Activated naive CD8-positive, alpha-beta T cell treated with anti-CD3 and anti-CD28 coated beads, Interleukin-2, amount 10 ng/mL, durations not matched to agents 7 days and 5 days (primary cell): ENCODE data around the gene FNDC3B. TPM values are rescaled to one million over a fixed set of nuclear protein-coding genes. Genes with fewer than 3 reads are reported as not detected.

Experiments
- ATAC-seq: fragments of 150-1000 bp; cut with Tn5 transposase; one replicate; pipeline ENCODE4 v1.10.0; 2021; ENCODE audit warnings: low read depth, moderate library complexity
- POLR2A ChIA-PET: fragments of 350-600 bp; sonication (Branson Sonifier 250); formaldehyde crosslinking; loops from one replicate; lab custom pipeline; 2021; ENCODE audit warnings: antibody characterized with exemption; lab: Charles Lee
- DNase-seq: peaks from one replicate; pipeline ENCODE4 v3.0.0; 2021
- H3K27ac Mint-ChIP-seq: one replicate; pipeline ENCODE4 v1.8.0; 2022; ENCODE audit warnings: mild to moderate bottlenecking, mixed read lengths
- H3K27me3 Mint-ChIP-seq: one replicate; pipeline ENCODE4 v1.8.0; 2022; ENCODE audit warnings: mild to moderate bottlenecking, moderate library complexity, mixed read lengths
- H3K36me3 Mint-ChIP-seq: one replicate; pipeline ENCODE4 v1.8.0; 2021; ENCODE audit warnings: mild to moderate bottlenecking, mixed read lengths
- H3K4me1 Mint-ChIP-seq: one replicate; pipeline ENCODE4 v1.8.0; 2021; ENCODE audit warnings: mixed read lengths
- H3K4me3 Mint-ChIP-seq: one replicate; pipeline ENCODE4 v1.8.0; 2022; ENCODE audit warnings: mild to moderate bottlenecking, moderate library complexity, mixed read lengths
- H3K9me3 Mint-ChIP-seq: one replicate; pipeline ENCODE4 v1.8.0; 2021; ENCODE audit warnings: mixed read lengths
- total RNA-seq, 2 experiments: library from RNA; stranded (reverse); gene quantifications; one replicate each; pipeline ENCODE4 v1.2.3, GENCODE V29; 2021

The FNDC3B gene
- total RNA-seq, 2 experiments from 2014 or later, result 15.8 to 16.3 TPM

- ATAC-seq (no peak), DNase-seq (no peak)
- no peaks in the 10 kb centered on the region for H3K27me3 Mint-ChIP-seq
- no peaks in the 10 kb centered on the region for H3K4me1 Mint-ChIP-seq
- POLR2A ChIA-PET, result no interaction called here
- H3K27ac Mint-ChIP-seq, result no peak overlapping the region
- H3K9me3 Mint-ChIP-seq, result no peaks in the 10 kb centered on the region
- no peak overlapping the region for H3K4me3 Mint-ChIP-seq
- H3K36me3 Mint-ChIP-seq, result peaks cover 12% of the 10 kb centered on the region
Measured at GRCh38 chr3:172305552-172305951, 266.2 kb downstream of the FNDC3B start.

GRCh38 chr3:172305974-172306373 is 266.6 kb downstream of the FNDC3B start:
- DNase-seq (no peak), ATAC-seq (no peak)
- Mint-ChIP-seq H3K4me1 (no peaks in the 10 kb centered on the region), H3K27me3 (no peaks in the 10 kb centered on the region), H3K36me3 (peaks cover 12% of the 10 kb centered on the region), H3K27ac (no peak overlapping the region), H3K4me3 (no peak overlapping the region), H3K9me3 (no peaks in the 10 kb centered on the region)
- POLR2A ChIA-PET, result no interaction called here

DNA sequence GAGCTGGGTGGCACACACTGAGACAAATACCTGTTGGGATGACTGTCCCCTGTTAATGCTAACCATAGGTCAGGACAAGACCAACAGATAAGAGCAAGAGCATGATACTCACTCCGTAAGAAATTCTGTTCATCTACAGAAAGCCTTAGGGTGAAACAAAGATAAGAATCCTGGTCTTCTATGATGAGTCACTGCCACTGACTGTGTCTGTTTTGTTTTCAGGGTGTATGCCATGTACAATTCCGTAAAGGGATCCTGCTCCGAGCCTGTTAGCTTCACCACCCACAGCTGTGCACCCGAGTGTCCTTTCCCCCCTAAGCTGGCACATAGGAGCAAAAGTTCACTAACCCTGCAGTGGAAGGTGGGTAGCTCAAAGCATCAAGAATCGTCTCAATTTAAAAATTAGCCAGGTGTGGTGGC is 267.8 kb downstream of the FNDC3B start:
- peaks cover 4% of the 10 kb centered on the region for H3K4me1 Mint-ChIP-seq
- POLR2A ChIA-PET, result no interaction called here
- no peak for ATAC-seq
- H3K27ac Mint-ChIP-seq, result no peak overlapping the region
- no peaks in the 10 kb centered on the region for H3K9me3 Mint-ChIP-seq
- no peak overlapping the region for H3K4me3 Mint-ChIP-seq
- no peak for DNase-seq
- peaks cover 19% of the 10 kb centered on the region for H3K36me3 Mint-ChIP-seq
- H3K27me3 Mint-ChIP-seq, result no peaks in the 10 kb centered on the region

GRCh38 chr3:172309059-172309458 is 269.7 kb downstream of the FNDC3B start:
- POLR2A ChIA-PET, result no interaction called here
- Mint-ChIP-seq H3K4me3 (no peak overlapping the region), H3K27ac (no peak overlapping the region), H3K27me3 (no peaks in the 10 kb centered on the region), H3K36me3 (peaks cover 21% of the 10 kb centered on the region), H3K9me3 (no peaks in the 10 kb centered on the region), H3K4me1 (peaks cover 6% of the 10 kb centered on the region)
- no peak for ATAC-seq
- DNase-seq, result no peak

GRCh38 chr3:172309741-172310427 is 270.5 kb downstream of the FNDC3B start:
- Mint-ChIP-seq H3K36me3 (peaks cover 21% of the 10 kb centered on the region), H3K4me3 (no peak overlapping the region), H3K27ac (no peak overlapping the region), H3K27me3 (no peaks in the 10 kb centered on the region), H3K9me3 (no peaks in the 10 kb centered on the region), H3K4me1 (peaks cover 6% of the 10 kb centered on the region)
- DNase-seq (no peak), ATAC-seq (no peak)
- POLR2A ChIA-PET, result no interaction called here

GRCh38 chr3:172310428-172310760 is 271.0 kb downstream of the FNDC3B start:
- H3K9me3 Mint-ChIP-seq, result no peaks in the 10 kb centered on the region
- H3K36me3 Mint-ChIP-seq, result peaks cover 21% of the 10 kb centered on the region
- no peaks in the 10 kb centered on the region for H3K27me3 Mint-ChIP-seq
- H3K27ac Mint-ChIP-seq, result no peak overlapping the region
- POLR2A ChIA-PET, result no interaction called here
- ATAC-seq (no peak), DNase-seq (no peak)
- H3K4me1 Mint-ChIP-seq, result peaks cover 6% of the 10 kb centered on the region
- no peak overlapping the region for H3K4me3 Mint-ChIP-seq

DNA sequence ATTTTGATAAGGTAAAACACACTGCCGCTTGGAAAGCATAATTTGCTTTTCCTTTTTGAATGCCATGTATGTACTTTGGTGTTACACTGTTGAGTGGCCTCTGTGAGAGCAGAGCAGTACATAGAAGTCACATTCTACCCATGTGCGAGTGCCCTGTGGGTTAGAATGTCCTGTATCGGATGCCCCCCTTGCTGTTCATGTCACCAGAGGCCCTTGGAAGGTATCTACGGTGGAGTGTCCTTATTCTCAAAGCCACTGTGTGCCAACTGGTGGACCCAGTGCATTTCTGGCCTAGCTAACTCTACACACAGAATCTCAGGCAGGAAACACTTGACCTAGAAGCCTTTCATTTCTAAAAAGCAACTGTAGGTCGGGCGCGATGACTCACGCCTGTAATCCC is 271.8 kb downstream of the FNDC3B start:
- Mint-ChIP-seq H3K9me3 (no peaks in the 10 kb centered on the region), H3K27ac (no peak overlapping the region), H3K4me1 (peaks cover 6% of the 10 kb centered on the region)

GRCh38 chr3:172312001-172312400 is 272.6 kb downstream of the FNDC3B start:
- Mint-ChIP-seq H3K9me3 (no peaks in the 10 kb centered on the region), H3K36me3 (peaks cover 21% of the 10 kb centered on the region), H3K27ac (no peak overlapping the region), H3K27me3 (no peaks in the 10 kb centered on the region), H3K4me1 (peaks cover 6% of the 10 kb centered on the region), H3K4me3 (no peak overlapping the region)
- no peak for DNase-seq
- POLR2A ChIA-PET, result no interaction called here
- ATAC-seq, result no peak

More for the DNA sequence above, 271.8 kb downstream of the FNDC3B start:
- ATAC-seq (no peak), DNase-seq (no peak)
- Mint-ChIP-seq H3K36me3 (peaks cover 21% of the 10 kb centered on the region), H3K4me3 (no peak overlapping the region), H3K27me3 (no peaks in the 10 kb centered on the region)
- POLR2A ChIA-PET, result no interaction called here

GRCh38 chr3:172312711-172313110 is 273.3 kb downstream of the FNDC3B start:
- Mint-ChIP-seq H3K27ac (no peak overlapping the region), H3K4me1 (peaks cover 8% of the 10 kb centered on the region), H3K27me3 (no peaks in the 10 kb centered on the region), H3K9me3 (no peaks in the 10 kb centered on the region), H3K4me3 (no peak overlapping the region), H3K36me3 (peaks cover 16% of the 10 kb centered on the region)
- DNase-seq, result no peak
- POLR2A ChIA-PET, result no interaction called here
- no peak for ATAC-seq

GRCh38 chr3:172313671-172314070 is 274.3 kb downstream of the FNDC3B start:
- no peaks in the 10 kb centered on the region for H3K9me3 Mint-ChIP-seq
- H3K36me3 Mint-ChIP-seq, result peaks cover 15% of the 10 kb centered on the region
- ATAC-seq (no peak), DNase-seq (no peak)
- POLR2A ChIA-PET, result no interaction called here
- H3K27ac Mint-ChIP-seq, result no peak overlapping the region
- H3K4me1 Mint-ChIP-seq, result peaks cover 13% of the 10 kb centered on the region
- no peaks in the 10 kb centered on the region for H3K27me3 Mint-ChIP-seq
- H3K4me3 Mint-ChIP-seq, result no peak overlapping the region

DNA sequence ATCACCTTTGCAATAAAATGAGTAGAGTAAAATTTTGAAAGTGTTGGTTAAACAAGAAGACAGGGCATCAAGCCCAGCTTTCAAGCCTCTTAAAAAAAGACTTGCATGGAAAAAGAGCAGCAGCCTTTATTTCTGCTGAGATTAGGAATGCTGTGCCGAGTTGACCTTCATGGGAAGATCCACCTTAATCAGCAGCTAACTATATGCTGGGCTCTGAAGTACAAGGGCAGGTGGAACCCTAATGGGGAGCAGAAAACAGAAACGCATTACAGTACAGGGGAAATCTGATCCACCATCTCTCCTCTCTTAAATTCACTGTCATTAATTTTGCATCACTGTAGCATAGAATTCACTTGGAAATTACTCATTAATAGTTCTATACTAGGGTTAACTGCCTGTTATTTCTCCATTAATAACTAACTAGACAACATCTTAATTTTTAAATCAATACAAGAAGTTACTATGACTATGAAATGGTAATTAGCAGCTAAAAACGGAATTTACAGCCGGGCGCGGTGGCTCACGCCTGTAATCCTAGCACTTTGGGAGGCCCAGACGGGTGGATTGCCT is 275.3 kb downstream of the FNDC3B start:
- H3K27me3 Mint-ChIP-seq, result no peaks in the 10 kb centered on the region
- peaks cover 13% of the 10 kb centered on the region for H3K36me3 Mint-ChIP-seq
- peaks cover 13% of the 10 kb centered on the region for H3K4me1 Mint-ChIP-seq
- H3K27ac Mint-ChIP-seq, result no peak overlapping the region
- no peak overlapping the region for H3K4me3 Mint-ChIP-seq
- no peaks in the 10 kb centered on the region for H3K9me3 Mint-ChIP-seq
- POLR2A ChIA-PET, result no interaction called here
- ATAC-seq (no peak), DNase-seq (no peak)

GRCh38 chr3:172315401-172316091 is 276.2 kb downstream of the FNDC3B start:
- Mint-ChIP-seq H3K9me3 (no peaks in the 10 kb centered on the region), H3K4me1 (peaks cover 13% of the 10 kb centered on the region), H3K4me3 (no peak overlapping the region), H3K27ac (no peak overlapping the region), H3K36me3 (peaks cover 13% of the 10 kb centered on the region), H3K27me3 (no peaks in the 10 kb centered on the region)
- DNase-seq (no peak), ATAC-seq (no peak)
- POLR2A ChIA-PET, result no interaction called here

GRCh38 chr3:172316758-172317157 is 277.4 kb downstream of the FNDC3B start:
- Mint-ChIP-seq H3K4me3 (no peak overlapping the region), H3K36me3 (peaks cover 7% of the 10 kb centered on the region), H3K27me3 (no peaks in the 10 kb centered on the region), H3K9me3 (no peaks in the 10 kb centered on the region), H3K27ac (no peak overlapping the region), H3K4me1 (peaks cover 13% of the 10 kb centered on the region)
- POLR2A ChIA-PET, result no interaction called here
- no peak for DNase-seq
- ATAC-seq, result no peak

DNA sequence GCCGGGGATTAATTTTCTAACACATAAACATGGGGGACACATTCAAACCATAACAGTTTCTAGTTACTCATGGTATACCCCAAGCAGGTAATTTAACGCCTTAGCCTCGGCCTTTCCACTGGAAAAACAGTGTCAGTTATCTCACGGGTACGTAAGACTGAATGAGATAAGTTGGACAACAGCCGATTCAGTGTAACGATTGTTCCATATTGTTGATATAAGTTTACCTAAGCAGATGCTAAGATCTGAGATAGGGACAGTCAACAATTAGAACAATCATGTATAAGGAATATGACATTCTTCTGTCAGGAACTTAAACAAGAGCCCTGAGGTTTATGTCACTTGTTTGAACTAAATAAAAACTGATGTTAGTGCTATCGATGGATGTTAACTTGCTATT is 278.1 kb downstream of the FNDC3B start:
- no peaks in the 10 kb centered on the region for H3K9me3 Mint-ChIP-seq
- H3K4me3 Mint-ChIP-seq, result no peak overlapping the region
- H3K27me3 Mint-ChIP-seq, result no peaks in the 10 kb centered on the region
- H3K4me1 Mint-ChIP-seq, result peaks cover 7% of the 10 kb centered on the region
- POLR2A ChIA-PET, result no interaction called here
- no peaks in the 10 kb centered on the region for H3K36me3 Mint-ChIP-seq
- DNase-seq (no peak), ATAC-seq (no peak)
- no peak overlapping the region for H3K27ac Mint-ChIP-seq
